Activated CD4-positive, alpha-beta memory T cell treated with anti-CD3 and anti-CD28 coated beads, Interleukin-2, amount 10 ng/mL, durations not matched to agents 7 days and 5 days (primary cell): Measurements from ENCODE around the gene ZNF750. TPM values are rescaled to one million over a fixed set of nuclear protein-coding genes. Genes with fewer than 3 reads are reported as not detected.
"Not testable (repeated sequence)": the region's sequence is repeated elsewhere in the genome, so short reads cannot be mapped to it uniquely, and the experiment has no call there.

ENCODE experiments used
- CTCF ChIA-PET: fragments of 350-600 bp; sonication (Branson Sonifier 250); formaldehyde crosslinking; loops from one replicate; lab custom pipeline; 2021; ENCODE audit warnings: antibody characterized with exemption, inconsistent platforms; lab: Charles Lee
- POLR2A ChIA-PET: fragments of 350-600 bp; sonication (Branson Sonifier 250); formaldehyde crosslinking; loops from one replicate; lab custom pipeline; 2021; ENCODE audit warnings: antibody characterized with exemption; lab: Charles Lee
- DNase-seq: peaks from one replicate; pipeline ENCODE4 v3.0.0-alpha.2; 2020
- H3K27ac Mint-ChIP-seq: one replicate; pipeline ENCODE4 v1.8.0; 2021; ENCODE audit warnings: mild to moderate bottlenecking, mixed read lengths
- H3K27me3 Mint-ChIP-seq: one replicate; pipeline ENCODE4 v1.8.0; 2021; ENCODE audit warnings: mixed read lengths
- H3K36me3 Mint-ChIP-seq: one replicate; pipeline ENCODE4 v1.8.0; 2021; ENCODE audit warnings: low read depth, mixed read lengths
- H3K4me1 Mint-ChIP-seq: one replicate; pipeline ENCODE4 v1.8.0; 2021; ENCODE audit warnings: mixed read lengths
- H3K4me3 Mint-ChIP-seq: one replicate; pipeline ENCODE4 v1.8.0; 2021; ENCODE audit warnings: mild to moderate bottlenecking, mixed read lengths
- H3K9me3 Mint-ChIP-seq: one replicate; pipeline ENCODE4 v1.8.0; 2021; ENCODE audit warnings: mixed read lengths
- total RNA-seq, 2 experiments: library from RNA; stranded (reverse); gene quantifications; one replicate each; pipeline ENCODE4 v1.2.3, GENCODE V29; 2021

Gene ZNF750
- total RNA-seq, 2 experiments from 2014 or later: not detected

DNA sequence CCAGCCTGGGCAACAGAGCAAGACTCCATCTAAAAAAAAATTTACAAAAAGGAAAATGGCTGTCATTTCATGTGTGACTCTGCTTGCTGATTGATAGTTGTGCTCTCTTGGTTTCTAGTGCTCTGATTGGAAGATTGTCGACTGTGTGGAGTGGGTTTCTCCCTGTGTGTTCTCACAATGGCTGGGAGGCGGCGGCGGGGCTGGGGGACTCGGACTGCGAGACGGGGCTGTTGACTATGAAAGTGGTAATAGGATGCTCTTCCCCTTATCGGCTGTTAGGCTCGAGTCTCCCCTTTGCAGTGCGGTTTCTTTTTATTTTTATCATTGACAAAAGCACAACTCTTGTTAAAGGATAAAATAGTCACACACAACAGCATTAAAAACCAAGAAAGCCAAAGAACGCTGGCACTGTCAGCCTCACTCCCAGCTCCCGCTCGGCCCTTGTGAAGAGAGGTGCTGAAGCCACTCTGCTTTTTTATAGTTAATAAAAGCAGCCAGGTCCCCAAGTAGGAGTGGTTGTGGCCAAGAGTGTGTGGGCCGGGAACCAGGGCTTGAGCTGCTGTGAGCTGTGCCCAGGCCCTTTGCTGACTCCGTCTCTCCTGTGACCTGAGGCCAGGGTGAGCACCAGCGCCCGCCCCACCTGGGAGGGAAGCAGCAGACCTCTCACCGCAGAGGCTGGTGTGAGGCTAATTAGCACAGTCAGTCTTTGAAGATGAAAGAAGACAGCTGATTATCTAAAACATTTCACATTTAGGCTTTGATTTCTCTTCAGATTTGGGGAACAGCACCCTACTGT is 51.4 kb downstream of the ZNF750 start:
- Mint-ChIP-seq H3K4me1 (no peaks in the 10 kb centered on the region), H3K27me3 (no peaks in the 10 kb centered on the region), H3K27ac (no peak overlapping the region), H3K9me3 (no peaks in the 10 kb centered on the region), H3K36me3 (peaks cover 5% of the 10 kb centered on the region), H3K4me3 (no peak overlapping the region)
- ChIA-PET POLR2A (no interaction called here), CTCF (interaction anchor here (0.6 kb wide), 1 partner anchor 11 kb away, joined by 3 read pairs; no protein-coding TSS in a partner anchor)
- no peak for DNase-seq

DNA sequence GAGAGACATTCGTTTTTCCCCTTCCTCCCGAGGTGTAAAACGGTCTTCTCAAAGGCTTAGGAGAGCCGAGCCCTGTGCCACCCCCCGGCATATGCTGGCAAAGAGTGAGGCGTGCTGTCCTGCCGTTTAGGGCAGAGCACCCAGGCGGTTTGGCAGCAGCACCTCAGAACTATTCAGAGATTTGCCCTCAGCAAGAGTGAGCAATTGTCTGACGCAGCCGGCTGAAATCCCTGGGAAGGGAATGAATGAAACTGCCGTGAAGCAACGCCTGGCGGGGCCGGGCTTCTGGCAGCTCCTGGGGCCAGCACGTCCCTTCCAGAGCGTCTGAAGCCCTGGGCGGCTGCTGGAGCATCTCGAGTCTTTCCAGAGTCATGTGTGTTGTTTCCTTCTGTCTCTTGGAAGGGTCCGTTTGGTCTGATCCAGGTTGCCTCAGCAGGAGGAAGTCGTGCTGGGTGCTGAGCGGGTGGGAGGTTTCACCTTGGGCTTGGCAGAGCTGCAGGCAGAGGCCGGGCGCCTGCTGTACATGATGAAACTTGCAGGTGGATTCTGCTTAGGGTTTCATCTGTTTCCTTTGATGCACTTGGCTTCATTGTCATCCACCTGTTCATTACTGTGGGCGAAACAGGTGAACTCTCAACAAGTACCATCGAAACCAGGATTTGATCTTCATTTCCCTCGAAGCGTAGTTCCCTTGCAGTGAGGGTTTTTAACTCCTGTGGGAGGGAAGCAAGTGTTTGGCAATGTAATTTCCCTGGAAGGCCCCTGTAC is 52.6 kb downstream of the ZNF750 start:
- H3K4me1 Mint-ChIP-seq: peaks cover 7% of the 10 kb centered on the region
- H3K4me3 Mint-ChIP-seq: no peak overlapping the region
- H3K27me3 Mint-ChIP-seq: no peaks in the 10 kb centered on the region
- H3K9me3 Mint-ChIP-seq: no peaks in the 10 kb centered on the region
- peaks cover 13% of the 10 kb centered on the region for H3K36me3 Mint-ChIP-seq
- ChIA-PET POLR2A (no interaction called here), CTCF (interaction anchor here (0.6 kb wide), 1 partner anchor 12 kb away, joined by 3 read pairs; no protein-coding TSS in a partner anchor)
- DNase-seq: no peak
- H3K27ac Mint-ChIP-seq: no peak overlapping the region

DNA sequence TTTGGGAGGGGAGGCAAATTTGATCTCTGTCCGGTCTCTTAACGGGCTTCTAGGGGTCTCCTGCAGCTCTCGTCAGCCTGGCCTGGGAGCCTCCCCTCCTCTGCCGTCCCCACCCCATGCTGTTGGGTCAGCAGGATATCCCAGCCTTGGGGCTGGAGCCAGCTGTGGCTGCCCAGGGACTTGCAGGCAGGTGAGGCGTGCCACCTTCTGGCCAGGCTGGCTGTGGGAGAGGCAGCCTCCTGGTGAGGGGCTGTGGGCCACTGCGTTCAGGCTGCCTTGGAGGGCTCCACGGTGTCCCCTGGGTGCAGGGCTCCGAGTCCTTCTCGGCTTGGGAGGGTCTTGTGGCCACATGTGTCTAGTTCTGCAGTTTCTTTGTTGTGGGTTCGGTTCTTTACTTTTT is 53.4 kb downstream of the ZNF750 start:
- no peak overlapping the region for H3K27ac Mint-ChIP-seq
- CTCF ChIA-PET: no interaction called here
- no peak overlapping the region for H3K4me3 Mint-ChIP-seq
- H3K4me1 Mint-ChIP-seq: peaks cover 12% of the 10 kb centered on the region
- no peaks in the 10 kb centered on the region for H3K27me3 Mint-ChIP-seq
- no peak for DNase-seq
- peaks cover 17% of the 10 kb centered on the region for H3K36me3 Mint-ChIP-seq
- H3K9me3 Mint-ChIP-seq: no peaks in the 10 kb centered on the region
- POLR2A ChIA-PET: no interaction called here

DNA sequence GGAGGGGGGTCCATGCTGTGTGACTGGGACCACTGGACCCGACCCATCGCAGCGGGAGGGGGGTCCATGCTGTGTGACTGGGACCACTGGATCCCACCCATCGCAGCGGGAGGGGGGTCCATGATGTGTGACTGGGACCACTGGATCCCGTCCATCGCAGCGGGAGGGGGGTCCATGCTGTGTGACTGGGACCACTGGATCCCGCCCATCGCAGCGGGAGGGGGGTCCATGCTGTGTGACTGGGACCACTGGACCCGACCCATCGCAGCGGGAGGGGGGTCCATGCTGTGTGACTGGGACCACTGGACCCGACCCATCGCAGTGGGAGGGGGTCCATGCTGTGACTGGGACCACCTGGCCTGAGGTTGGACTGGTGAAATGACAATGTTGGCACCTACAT is 54.2 kb downstream of the ZNF750 start:
- Mint-ChIP-seq H3K4me1 (peaks cover 12% of the 10 kb centered on the region), H3K36me3 (peaks cover 17% of the 10 kb centered on the region)
- CTCF ChIA-PET, H3K27me3 Mint-ChIP-seq, H3K9me3 Mint-ChIP-seq, H3K27ac Mint-ChIP-seq, POLR2A ChIA-PET, DNase-seq, H3K4me3 Mint-ChIP-seq: not testable (repeated sequence)

DNA sequence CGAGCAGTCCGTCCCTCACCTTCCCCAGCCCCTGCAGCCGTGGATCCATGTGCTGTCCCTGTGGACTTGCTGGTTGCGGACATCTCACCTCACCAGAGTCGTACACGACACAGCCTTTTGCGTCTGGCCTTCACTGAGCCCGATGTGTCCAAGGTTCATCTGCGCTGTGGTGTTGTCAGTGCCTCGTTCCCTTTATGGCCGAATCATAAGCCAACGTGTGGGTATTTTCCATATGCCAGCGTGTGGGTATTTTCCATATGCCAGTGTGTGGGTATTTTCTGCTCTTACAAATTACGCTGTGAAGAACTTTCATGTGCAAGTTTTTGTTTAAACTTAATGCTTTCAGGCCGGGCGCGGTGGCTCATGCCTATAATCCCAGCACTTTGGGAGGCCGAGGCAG is 56.3 kb downstream of the ZNF750 start:
- DNase-seq: no peak
- peaks cover 12% of the 10 kb centered on the region for H3K4me1 Mint-ChIP-seq
- no peaks in the 10 kb centered on the region for H3K9me3 Mint-ChIP-seq
- ChIA-PET POLR2A (no interaction called here), CTCF (no interaction called here)
- no peak overlapping the region for H3K27ac Mint-ChIP-seq
- H3K27me3 Mint-ChIP-seq: no peaks in the 10 kb centered on the region
- H3K4me3 Mint-ChIP-seq: no peak overlapping the region
- H3K36me3 Mint-ChIP-seq: peaks cover 17% of the 10 kb centered on the region

DNA sequence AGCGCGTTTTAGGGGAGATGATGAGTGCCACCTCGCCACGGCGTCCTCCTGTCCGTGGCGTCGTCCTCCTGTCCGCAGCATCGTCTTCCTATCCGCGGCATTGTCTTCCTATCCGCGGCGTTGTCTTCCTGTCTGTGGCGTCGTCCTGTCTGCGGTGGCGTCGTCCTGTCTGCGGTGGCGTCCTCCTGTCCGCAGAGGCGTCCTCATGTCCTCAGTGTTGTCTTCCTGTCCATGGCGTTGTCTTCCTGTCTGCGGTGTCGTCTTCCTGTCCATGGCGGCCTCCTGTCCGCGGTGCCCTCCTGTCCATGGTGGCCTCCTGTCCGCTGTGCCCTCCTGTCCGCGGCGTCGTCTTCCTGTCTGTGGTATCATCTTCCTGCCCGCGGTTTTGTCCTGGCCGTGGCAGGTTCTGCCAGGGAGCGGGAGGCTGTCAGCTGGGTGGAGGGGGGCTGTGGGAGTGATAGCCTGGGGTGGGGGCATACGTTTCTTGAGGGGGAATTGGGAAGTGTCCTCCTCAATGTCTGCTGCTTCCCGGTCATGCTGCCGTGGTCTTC is 57.1 kb downstream of the ZNF750 start:
- H3K27me3 Mint-ChIP-seq: no peaks in the 10 kb centered on the region
- no peak overlapping the region for H3K4me3 Mint-ChIP-seq
- no peak overlapping the region for H3K27ac Mint-ChIP-seq
- H3K4me1 Mint-ChIP-seq: peaks cover 12% of the 10 kb centered on the region
- no peaks in the 10 kb centered on the region for H3K9me3 Mint-ChIP-seq
- ChIA-PET CTCF (interaction anchor here (0.9 to 1.5 kb wide), 3 partner anchors 11 to 301 kb away, joined by 3 to 4 read pairs (median 3); no protein-coding TSS in a partner anchor), POLR2A (interaction anchor here (0.9 kb wide), 1 partner anchor 81 kb away, joined by 4 read pairs; no protein-coding TSS in a partner anchor)
- H3K36me3 Mint-ChIP-seq: peaks cover 17% of the 10 kb centered on the region
- DNase-seq: no peak

DNA sequence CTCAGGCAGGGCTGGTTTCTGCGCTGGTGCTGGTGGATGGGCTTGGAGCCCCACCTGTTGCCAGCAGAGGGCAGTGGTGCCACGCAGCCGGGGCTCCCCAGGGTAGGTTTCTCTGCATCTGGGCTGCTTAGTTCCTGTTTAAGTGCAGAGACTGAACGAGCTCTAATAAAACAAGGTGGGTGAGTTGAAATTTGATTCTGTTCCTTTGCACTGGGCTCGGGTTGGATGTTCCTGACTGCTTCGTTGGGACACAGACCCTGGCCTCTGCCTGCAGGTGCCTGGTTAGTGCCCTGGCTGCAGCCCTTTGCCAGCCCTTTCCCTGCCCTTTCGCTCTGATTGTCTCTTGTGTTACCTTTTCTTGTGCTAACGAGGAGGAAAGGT is 57.9 kb downstream of the ZNF750 start:
- Mint-ChIP-seq H3K9me3 (no peaks in the 10 kb centered on the region), H3K36me3 (peaks cover 21% of the 10 kb centered on the region), H3K27me3 (no peaks in the 10 kb centered on the region), H3K4me3 (no peak overlapping the region), H3K27ac (peak overlapping the region; percentile 12), H3K4me1 (peaks cover 12% of the 10 kb centered on the region)
- ChIA-PET POLR2A (interaction anchor here (0.9 to 1.0 kb wide), 2 partner anchors 56 to 82 kb away, joined by 3 to 4 read pairs; no protein-coding TSS in a partner anchor), CTCF (interaction anchor here (0.6 to 1.5 kb wide), 21 partner anchors 12 to 419 kb away, joined by 3 to 15 read pairs (median 4); partner anchors contain the start of gene FN3KRP)
- DNase-seq: peak; percentile 89

DNA sequence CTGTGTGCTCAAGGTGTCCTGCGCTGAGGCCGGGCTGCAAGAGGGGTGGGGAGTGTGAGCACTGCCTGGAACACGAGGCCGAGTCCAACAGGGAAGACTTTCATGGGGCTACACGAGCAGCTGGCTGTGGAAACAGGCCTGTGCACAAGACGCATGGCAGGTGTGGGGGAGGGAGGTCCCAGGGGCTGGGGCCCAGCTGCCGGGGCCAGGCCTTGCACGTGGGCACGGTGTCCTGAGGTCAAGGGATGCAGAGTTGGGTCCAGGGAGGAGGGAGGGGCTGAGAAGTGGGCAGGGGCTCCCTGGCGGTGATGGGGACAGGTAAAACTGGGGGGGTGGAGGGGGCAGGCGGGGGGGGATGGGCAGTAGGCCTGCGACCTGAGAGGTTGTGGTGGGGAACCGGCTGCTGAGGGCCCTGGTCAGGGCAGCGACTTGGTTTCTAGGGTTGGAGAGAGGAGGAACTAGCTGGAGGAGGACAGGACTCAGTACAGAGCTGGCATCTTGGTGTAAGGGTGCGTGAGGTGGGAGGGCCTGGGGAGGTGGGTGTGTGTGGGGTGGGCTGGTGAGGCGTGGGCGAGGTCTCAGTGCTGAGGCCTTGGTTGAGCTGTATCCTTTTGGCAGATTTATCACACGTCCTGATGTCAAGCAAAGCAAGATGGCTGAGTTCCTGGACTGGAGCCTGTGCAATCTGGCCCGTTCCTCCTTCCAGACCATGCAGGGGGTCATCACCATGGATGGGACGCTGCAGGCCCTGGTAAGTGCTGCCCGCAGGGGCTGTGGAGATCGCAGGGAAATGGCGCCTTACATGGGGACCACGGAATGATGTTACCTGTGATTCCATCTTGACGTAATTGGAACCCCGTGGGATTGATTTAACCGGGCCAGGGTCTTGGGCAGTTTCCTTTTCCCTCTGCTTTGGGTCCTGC is 58.6 kb downstream of the ZNF750 start:
- ChIA-PET CTCF (interaction anchor here (0.7 to 1.6 kb wide), 17 partner anchors 13 to 420 kb away, joined by 3 to 15 read pairs (median 4); no protein-coding TSS in a partner anchor), POLR2A (interaction anchor here (1.0 kb wide), 1 partner anchor 56 kb away, joined by 3 read pairs; no protein-coding TSS in a partner anchor)
- Mint-ChIP-seq H3K9me3 (no peaks in the 10 kb centered on the region), H3K36me3 (peaks cover 21% of the 10 kb centered on the region), H3K4me1 (peaks cover 12% of the 10 kb centered on the region), H3K27ac (peak overlapping the region; percentile 12), H3K4me3 (no peak overlapping the region), H3K27me3 (no peaks in the 10 kb centered on the region)
- DNase-seq: no peak

DNA sequence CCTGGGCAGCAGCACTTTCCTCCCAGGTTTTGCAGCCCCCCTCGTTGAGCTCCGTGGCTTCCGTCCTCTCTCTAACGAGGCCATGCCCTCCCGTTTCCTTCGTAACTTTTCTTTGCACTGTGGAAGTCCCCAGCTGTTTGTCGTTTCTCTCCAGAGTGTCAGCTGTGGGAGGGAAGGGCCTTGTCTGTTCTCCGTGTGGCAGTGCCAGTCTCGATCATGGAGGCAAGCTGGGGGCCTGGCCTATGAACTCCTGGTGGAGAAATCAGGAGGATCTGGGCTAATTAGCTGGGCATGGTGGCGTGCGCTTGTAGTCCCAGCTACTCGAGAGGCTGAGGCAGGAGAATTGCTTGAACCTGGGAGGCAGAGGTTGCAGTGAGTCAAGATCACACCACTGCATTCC is 59.6 kb downstream of the ZNF750 start:
- Mint-ChIP-seq H3K4me1 (peaks cover 15% of the 10 kb centered on the region), H3K9me3 (no peaks in the 10 kb centered on the region), H3K27ac (no peak overlapping the region), H3K27me3 (no peaks in the 10 kb centered on the region), H3K36me3 (peaks cover 21% of the 10 kb centered on the region), H3K4me3 (no peak overlapping the region)
- ChIA-PET CTCF (interaction anchor here (0.6 to 1.6 kb wide), 4 partner anchors 85 to 299 kb away, joined by 3 to 4 read pairs (median 4); no protein-coding TSS in a partner anchor), POLR2A (no interaction called here)
- no peak for DNase-seq

DNA sequence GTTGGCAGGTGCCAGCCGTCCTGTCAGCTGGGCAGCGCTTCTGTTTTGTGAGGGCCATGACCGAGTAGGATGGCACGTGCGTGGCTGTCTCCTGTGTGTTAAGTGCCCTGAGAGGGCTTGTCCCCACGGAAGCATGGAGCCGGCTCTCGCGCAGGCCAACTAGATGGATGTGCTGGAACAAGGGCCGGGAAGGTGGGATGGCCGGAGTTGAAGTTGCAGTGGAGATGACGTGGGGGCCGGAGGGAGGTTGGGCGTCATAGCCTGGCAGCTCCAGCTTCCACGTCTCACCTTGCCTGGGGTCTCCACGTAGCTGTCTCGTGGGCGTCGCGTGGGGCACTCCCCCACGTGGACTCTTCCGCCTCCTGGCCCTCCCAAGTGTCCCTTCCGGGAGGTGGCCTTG is 60.3 kb downstream of the ZNF750 start:
- H3K27me3 Mint-ChIP-seq: no peaks in the 10 kb centered on the region
- H3K4me3 Mint-ChIP-seq: no peak overlapping the region
- POLR2A ChIA-PET: no interaction called here
- DNase-seq: no peak
- no peaks in the 10 kb centered on the region for H3K9me3 Mint-ChIP-seq
- H3K36me3 Mint-ChIP-seq: peaks cover 21% of the 10 kb centered on the region
- CTCF ChIA-PET: interaction anchor here (0.6 to 1.6 kb wide), 3 partner anchors 86 to 299 kb away, joined by 3 to 4 read pairs (median 4); no protein-coding TSS in a partner anchor
- H3K4me1 Mint-ChIP-seq: peaks cover 21% of the 10 kb centered on the region
- no peak overlapping the region for H3K27ac Mint-ChIP-seq
